DOHH2 (cell line): ENCODE measurements around the gene SSX2.
"Not testable (repeated sequence)": the region's sequence is repeated elsewhere in the genome, so short reads cannot be mapped to it uniquely, and the experiment has no call there.

ENCODE experiments used
- EZH2phosphoT487 ChIP-seq: fragments of 200-600 bp; sonication (generic); IDR thresholded peaks from 2 replicates; pipeline ENCODE4 v1.6.1; 2017; ENCODE audit warnings: borderline replicate concordance, mild to moderate bottlenecking, antibody characterized with exemption, low read length, moderate library complexity, mixed read lengths
- TF ChIP-seq, protein P1 (sequence below): fragments of 200-600 bp; sonication (generic); IDR thresholded peaks from one replicate; pipeline ENCODE4 v1.5.1; 2014; ENCODE audit warnings: antibody characterized with exemption, mild to moderate bottlenecking, low read depth, low read length; ENCODE audit not compliant: poor library complexity, severe bottlenecking

DNA sequence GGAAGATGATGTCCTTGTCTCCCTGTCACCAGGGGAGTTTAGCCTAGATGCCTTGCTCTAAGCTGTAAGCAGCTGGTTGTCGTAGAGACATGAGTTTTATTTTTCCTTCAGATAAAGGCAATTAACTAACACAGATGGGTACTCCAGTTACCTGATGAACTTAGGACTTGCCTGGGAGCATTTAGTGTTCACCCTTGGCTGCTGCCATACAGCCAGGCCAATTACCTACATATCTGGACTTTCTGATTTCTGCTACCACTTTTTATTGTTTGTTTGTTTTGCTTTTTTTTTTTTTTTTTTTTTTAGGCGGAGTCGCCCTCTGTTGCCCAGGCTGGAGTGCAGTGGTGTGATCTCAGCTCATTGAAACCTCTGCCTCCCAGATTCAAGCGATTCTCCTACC lies 14.9 kb downstream of the SSX2 start:
- TF ChIP-seq, protein P1, sequence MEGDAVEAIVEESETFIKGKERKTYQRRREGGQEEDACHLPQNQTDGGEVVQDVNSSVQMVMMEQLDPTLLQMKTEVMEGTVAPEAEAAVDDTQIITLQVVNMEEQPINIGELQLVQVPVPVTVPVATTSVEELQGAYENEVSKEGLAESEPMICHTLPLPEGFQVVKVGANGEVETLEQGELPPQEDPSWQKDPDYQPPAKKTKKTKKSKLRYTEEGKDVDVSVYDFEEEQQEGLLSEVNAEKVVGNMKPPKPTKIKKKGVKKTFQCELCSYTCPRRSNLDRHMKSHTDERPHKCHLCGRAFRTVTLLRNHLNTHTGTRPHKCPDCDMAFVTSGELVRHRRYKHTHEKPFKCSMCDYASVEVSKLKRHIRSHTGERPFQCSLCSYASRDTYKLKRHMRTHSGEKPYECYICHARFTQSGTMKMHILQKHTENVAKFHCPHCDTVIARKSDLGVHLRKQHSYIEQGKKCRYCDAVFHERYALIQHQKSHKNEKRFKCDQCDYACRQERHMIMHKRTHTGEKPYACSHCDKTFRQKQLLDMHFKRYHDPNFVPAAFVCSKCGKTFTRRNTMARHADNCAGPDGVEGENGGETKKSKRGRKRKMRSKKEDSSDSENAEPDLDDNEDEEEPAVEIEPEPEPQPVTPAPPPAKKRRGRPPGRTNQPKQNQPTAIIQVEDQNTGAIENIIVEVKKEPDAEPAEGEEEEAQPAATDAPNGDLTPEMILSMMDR: not testable (repeated sequence)
- TF ChIP-seq EZH2phosphoT487: not testable (repeated sequence)
